ENCODE measurements around the gene DIP2B. TPM values are rescaled to one million over a fixed set of nuclear protein-coding genes. Genes with fewer than 3 reads are reported as not detected.

Gene DIP2B
- total RNA-seq, 1 donor from 2014 or later = 8.5 TPM

- no peaks in the 10 kb centered on the region for H3K27me3 ChIP-seq
- TF ChIP-seq CTCF (IDR thresholded peaks at IDR 0.05) = no peak
- H3K27ac ChIP-seq = no peak overlapping the region
- peaks cover 0 to 7% of the 10 kb centered on the region in 2 donors for H3K36me3 ChIP-seq
- peaks cover 0 to 5% of the 10 kb centered on the region in 2 donors for H3K4me1 ChIP-seq
- intact Hi-C loops (cut with DNase I) = no loop called here
- H3K9me3 ChIP-seq = no peaks in the 10 kb centered on the region
- no peak overlapping the region for H3K4me3 ChIP-seq
- no peak for DNase-seq (ENCODE audit: low spot score in 2 of 2)
Observed at GRCh38 chr12:50580436-50580835, 75.7 kb downstream of the DIP2B start.

- intact Hi-C loops (cut with DNase I) = no loop called here
- H3K4me1 ChIP-seq = no peaks in the 10 kb centered on the region
- no peak for DNase-seq (ENCODE audit: low spot score in 2 of 2)
- peaks cover 0 to 7% of the 10 kb centered on the region in 2 donors for H3K36me3 ChIP-seq
- no peak for TF ChIP-seq CTCF (IDR thresholded peaks at IDR 0.05)
- no peak overlapping the region for H3K4me3 ChIP-seq
- H3K27me3 ChIP-seq = no peaks in the 10 kb centered on the region
- H3K9me3 ChIP-seq = no peaks in the 10 kb centered on the region
- H3K27ac ChIP-seq = no peak overlapping the region
Observed at GRCh38 chr12:50581226-50582184, 76.7 kb downstream of the DIP2B start.

- no peak for DNase-seq (ENCODE audit: low spot score in 2 of 2)
- H3K27ac ChIP-seq = no peak overlapping the region
- H3K27me3 ChIP-seq = no peaks in the 10 kb centered on the region
- intact Hi-C loops (cut with DNase I) = no loop called here
- H3K9me3 ChIP-seq = no peaks in the 10 kb centered on the region
- no peak overlapping the region for H3K4me3 ChIP-seq
- TF ChIP-seq CTCF (IDR thresholded peaks at IDR 0.05) = no peak
- no peaks in the 10 kb centered on the region for H3K4me1 ChIP-seq
- H3K36me3 ChIP-seq = peaks cover 0 to 7% of the 10 kb centered on the region in 2 donors
Observed at GRCh38 chr12:50584135-50584534, 79.3 kb downstream of the DIP2B start.

GRCh38 chr12:50589650-50590435, 85.1 kb downstream of the DIP2B start:
- no peaks in the 10 kb centered on the region for H3K4me1 ChIP-seq
- H3K9me3 ChIP-seq = no peaks in the 10 kb centered on the region
- no peak overlapping the region for H3K4me3 ChIP-seq
- no peaks in the 10 kb centered on the region for H3K27me3 ChIP-seq
- no peak for DNase-seq (ENCODE audit: low spot score in 2 of 2)
- peaks cover 0 to 2% of the 10 kb centered on the region in 2 donors for H3K36me3 ChIP-seq
- intact Hi-C loops (cut with DNase I) = no loop called here
- no peak overlapping the region for H3K27ac ChIP-seq
- TF ChIP-seq CTCF (IDR thresholded peaks at IDR 0.05) = no peak

- Histone ChIP-seq H3K9me3 (no peaks in the 10 kb centered on the region), H3K4me1 (no peaks in the 10 kb centered on the region), H3K27ac (no peak overlapping the region), H3K4me3 (no peak overlapping the region), H3K27me3 (no peaks in the 10 kb centered on the region), H3K36me3 (no peaks in the 10 kb centered on the region)
- intact Hi-C loops (cut with DNase I) = no loop called here
- no peak for DNase-seq (ENCODE audit: low spot score in 2 of 2)
- no peak for TF ChIP-seq CTCF (IDR thresholded peaks at IDR 0.05)
Observed at GRCh38 chr12:50590869-50591268, 86.1 kb downstream of the DIP2B start.

Measured in ascending aorta (tissue), 2 donors.